ENCODE measurements around the gene FAM20C.

Gene FAM20C

GRCh38 chr7:169276-170172 is 22.8 kb upstream of the FAM20C start:
- TF ChIP-seq CTCF (IDR thresholded peaks at IDR 0.05; ENCODE audit: low read depth, low read length, missing control alignments), result no peak
- no peak for DNase-seq (ENCODE audit: extremely low read depth, low read depth)
- H3K4me3 ChIP-seq (replicated peaks; ENCODE audit: low read depth, low read length), result no peak overlapping the region

- TF ChIP-seq CTCF (IDR thresholded peaks at IDR 0.05; ENCODE audit: low read depth, low read length, missing control alignments), result no peak
- no peak for DNase-seq (ENCODE audit: extremely low read depth, low read depth)
- H3K4me3 ChIP-seq (replicated peaks; ENCODE audit: low read depth, low read length), result no peak overlapping the region
Observed at GRCh38 chr7:170551-171363, 21.6 kb upstream of the FAM20C start.

DNA sequence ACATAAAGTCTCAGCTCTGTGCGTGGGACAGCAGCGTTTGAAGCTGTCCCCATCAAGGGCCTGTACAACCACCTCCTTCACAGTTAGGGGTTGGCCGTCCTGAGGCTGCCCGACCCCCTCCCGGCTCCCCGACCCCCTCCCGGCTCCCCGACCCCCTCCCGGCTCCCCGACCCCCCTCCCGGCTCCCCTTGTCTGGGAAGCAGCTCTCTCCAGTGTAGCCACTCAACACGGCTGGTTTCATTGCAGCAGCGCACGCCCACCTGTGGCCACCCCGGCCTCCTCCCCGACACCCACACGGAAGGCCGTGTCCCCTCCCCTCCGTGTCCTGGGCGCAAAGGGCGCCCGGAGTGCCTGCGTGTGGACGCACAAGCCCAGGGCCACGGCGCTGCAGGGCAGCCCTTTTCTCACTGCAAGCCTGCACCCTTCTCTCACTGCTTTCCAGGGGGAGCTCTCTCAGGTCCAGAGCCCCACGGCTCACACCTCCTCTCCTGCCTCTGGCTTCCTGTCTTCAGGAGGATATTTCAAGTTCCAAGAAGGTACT is 20.9 kb upstream of the FAM20C start:
- TF ChIP-seq CTCF (IDR thresholded peaks at IDR 0.05; ENCODE audit: low read depth, low read length, missing control alignments), result no peak
- no peak for DNase-seq (ENCODE audit: extremely low read depth, low read depth)
- H3K4me3 ChIP-seq (replicated peaks; ENCODE audit: low read depth, low read length), result no peak overlapping the region

DNA sequence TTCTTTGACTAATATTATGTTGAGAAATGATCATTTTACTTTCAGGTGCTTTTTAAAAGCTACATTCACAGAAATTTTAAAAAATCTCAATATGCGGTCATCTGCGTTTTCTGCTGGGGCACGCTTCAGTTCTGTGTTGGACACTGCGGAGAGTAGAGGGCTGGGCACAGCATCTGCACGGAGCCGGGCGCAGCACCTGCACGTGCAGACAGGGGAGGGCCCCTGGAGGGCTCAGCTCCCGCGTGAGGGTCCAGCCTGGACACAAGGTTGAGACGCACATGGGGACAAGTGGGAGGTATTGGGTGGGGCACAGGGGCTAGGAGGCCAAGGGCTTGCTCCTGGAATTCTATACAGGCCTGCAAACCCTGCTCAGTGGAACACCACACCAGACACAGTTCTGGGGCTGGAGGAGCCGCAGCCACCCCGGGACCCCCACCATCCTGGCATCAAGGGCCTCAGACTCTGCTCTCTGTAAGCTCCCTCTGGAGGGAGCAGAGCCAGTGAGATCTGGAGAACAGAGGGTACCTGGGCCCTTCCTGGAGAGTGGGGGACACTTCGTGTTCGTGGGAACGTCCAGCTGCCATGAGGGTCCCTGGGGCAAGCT is 20.4 kb upstream of the FAM20C start:
- H3K4me3 ChIP-seq (replicated peaks; ENCODE audit: low read depth, low read length), result no peak overlapping the region
- no peak for TF ChIP-seq CTCF (IDR thresholded peaks at IDR 0.05; ENCODE audit: low read depth, low read length, missing control alignments)
- DNase-seq (ENCODE audit: extremely low read depth, low read depth), result no peak

DNA sequence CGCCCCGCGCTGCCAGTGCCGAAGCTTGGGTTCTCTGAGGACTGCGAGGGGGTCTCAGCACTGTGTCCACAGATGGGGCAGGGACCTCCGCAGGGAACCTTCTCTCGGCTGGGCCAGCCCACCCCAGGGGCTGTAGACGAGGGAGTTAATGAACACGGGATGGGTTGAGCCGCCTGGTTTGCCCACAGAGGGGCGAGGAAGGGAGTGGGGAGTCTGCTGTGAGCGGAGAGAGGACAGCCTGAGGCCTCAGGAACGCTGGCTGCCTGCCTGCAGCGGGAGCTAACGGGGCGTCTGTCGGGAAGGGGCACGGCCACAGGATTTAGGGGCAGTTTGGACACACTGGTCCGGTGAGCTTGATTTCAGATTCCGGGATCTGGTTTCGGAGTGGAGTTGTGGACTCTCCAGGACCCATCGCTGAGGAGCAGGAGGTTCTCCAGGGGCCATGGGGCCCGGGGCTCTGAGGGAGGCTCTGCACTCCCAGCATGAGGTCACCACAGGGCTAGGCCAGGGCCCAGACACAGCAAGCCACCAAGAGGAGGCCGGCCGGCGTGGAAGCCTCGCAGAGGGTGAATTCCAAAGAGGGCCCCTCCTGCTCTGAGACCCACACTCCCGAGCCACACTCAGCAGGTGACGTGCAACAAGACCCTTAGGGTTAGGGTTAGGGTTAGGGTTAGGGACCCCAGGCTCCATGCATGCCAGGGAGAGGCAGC is 19.0 kb upstream of the FAM20C start:
- no peak for DNase-seq (ENCODE audit: extremely low read depth, low read depth)
- no peak for TF ChIP-seq CTCF (IDR thresholded peaks at IDR 0.05; ENCODE audit: low read depth, low read length, missing control alignments)
- no peak overlapping the region for H3K4me3 ChIP-seq (replicated peaks; ENCODE audit: low read depth, low read length)

- DNase-seq (ENCODE audit: extremely low read depth, low read depth), result no peak
- TF ChIP-seq CTCF (IDR thresholded peaks at IDR 0.05; ENCODE audit: low read depth, low read length, missing control alignments), result no peak
- H3K4me3 ChIP-seq (replicated peaks; ENCODE audit: low read depth, low read length), result no peak overlapping the region
Observed at GRCh38 chr7:174716-175115, 17.7 kb upstream of the FAM20C start.

Measured in HFF-Myc (cell line).